ENCODE measurements around the gene PAPSS2. TPM values are rescaled to one million over a fixed set of nuclear protein-coding genes. Genes with fewer than 3 reads are reported as not detected.

Gene PAPSS2
- total RNA-seq, 2 donors from 2014 or later = 0.19 to 2.6 TPM

- Mint-ChIP-seq H3K27me3 (peaks cover 0 to 5% of the 10 kb centered on the region in 2 donors), H3K36me3 (no peaks in the 10 kb centered on the region), H3K9me3 (no peaks in the 10 kb centered on the region), H3K4me1 (ENCODE audit: low read depth in 2 of 2) (no peaks in the 10 kb centered on the region), H3K4me3 (no peak overlapping the region), H3K27ac (no peak overlapping the region)
- no peak for ATAC-seq
- no peak for DNase-seq (ENCODE audit: low spot score)
Observed at GRCh38 chr10:87691506-87692070, 31.9 kb downstream of the PAPSS2 start.

- no peaks in the 10 kb centered on the region for H3K4me1 Mint-ChIP-seq (ENCODE audit: low read depth in 2 of 2)
Observed at GRCh38 chr10:87692956-87693484, 33.3 kb downstream of the PAPSS2 start.

GRCh38 chr10:87694011-87694794 lies 34.5 kb downstream of the PAPSS2 start:
- no peak overlapping the region for H3K27ac Mint-ChIP-seq
- H3K36me3 Mint-ChIP-seq = no peaks in the 10 kb centered on the region
- no peak overlapping the region for H3K4me3 Mint-ChIP-seq
- ATAC-seq (no peak), DNase-seq (ENCODE audit: low spot score) (no peak)
- no peaks in the 10 kb centered on the region for H3K4me1 Mint-ChIP-seq (ENCODE audit: low read depth in 2 of 2)
- no peaks in the 10 kb centered on the region for H3K9me3 Mint-ChIP-seq
- H3K27me3 Mint-ChIP-seq = peaks cover 7 to 11% of the 10 kb centered on the region in 2 donors

More at GRCh38 chr10:87692956-87693484, 33.3 kb downstream of the PAPSS2 start:
- H3K36me3 Mint-ChIP-seq = no peaks in the 10 kb centered on the region
- H3K4me3 Mint-ChIP-seq = no peak overlapping the region
- no peaks in the 10 kb centered on the region for H3K9me3 Mint-ChIP-seq
- H3K27ac Mint-ChIP-seq = no peak overlapping the region
- no peak for DNase-seq (ENCODE audit: low spot score)
- H3K27me3 Mint-ChIP-seq = peaks cover 4 to 7% of the 10 kb centered on the region in 2 donors
- ATAC-seq = no peak

- no peak for ATAC-seq
- Mint-ChIP-seq H3K4me3 (no peak overlapping the region), H3K4me1 (ENCODE audit: low read depth in 2 of 2) (no peaks in the 10 kb centered on the region), H3K27me3 (peaks cover 7 to 11% of the 10 kb centered on the region in 2 donors), H3K27ac (no peak overlapping the region), H3K9me3 (no peaks in the 10 kb centered on the region), H3K36me3 (no peaks in the 10 kb centered on the region)
- no peak for DNase-seq (ENCODE audit: low spot score)
Observed at GRCh38 chr10:87695074-87695473, 35.4 kb downstream of the PAPSS2 start.

GRCh38 chr10:87696922-87697745 lies 37.5 kb downstream of the PAPSS2 start:
- DNase-seq (ENCODE audit: low spot score) = no peak
- no peaks in the 10 kb centered on the region for H3K36me3 Mint-ChIP-seq
- peak in 1 of 2 donors; percentile 38 for ATAC-seq
- no peaks in the 10 kb centered on the region for H3K9me3 Mint-ChIP-seq
- no peak overlapping the region for H3K4me3 Mint-ChIP-seq
- H3K4me1 Mint-ChIP-seq (ENCODE audit: low read depth in 2 of 2) = no peaks in the 10 kb centered on the region
- H3K27me3 Mint-ChIP-seq = peaks cover 9 to 11% of the 10 kb centered on the region in 2 donors
- no peak overlapping the region for H3K27ac Mint-ChIP-seq

GRCh38 chr10:87700031-87700796 lies 40.5 kb downstream of the PAPSS2 start:
- Mint-ChIP-seq H3K27ac (no peak overlapping the region), H3K36me3 (no peaks in the 10 kb centered on the region), H3K4me3 (no peak overlapping the region), H3K27me3 (peaks cover 9 to 11% of the 10 kb centered on the region in 2 donors), H3K9me3 (no peaks in the 10 kb centered on the region), H3K4me1 (ENCODE audit: low read depth in 2 of 2) (no peaks in the 10 kb centered on the region)
- DNase-seq (ENCODE audit: low spot score) (no peak), ATAC-seq (no peak)

- DNase-seq (ENCODE audit: low spot score) (no peak), ATAC-seq (no peak)
- Mint-ChIP-seq H3K4me3 (no peak overlapping the region), H3K27ac (no peak overlapping the region), H3K36me3 (no peaks in the 10 kb centered on the region), H3K27me3 (peaks cover 3 to 7% of the 10 kb centered on the region in 2 donors), H3K4me1 (ENCODE audit: low read depth in 2 of 2) (no peaks in the 10 kb centered on the region), H3K9me3 (no peaks in the 10 kb centered on the region)
Observed at GRCh38 chr10:87702260-87702972, 42.7 kb downstream of the PAPSS2 start.

- Mint-ChIP-seq H3K4me1 (ENCODE audit: low read depth in 2 of 2) (no peaks in the 10 kb centered on the region), H3K36me3 (no peaks in the 10 kb centered on the region), H3K27me3 (peaks cover 3 to 7% of the 10 kb centered on the region in 2 donors), H3K4me3 (no peak overlapping the region), H3K27ac (no peak overlapping the region), H3K9me3 (no peaks in the 10 kb centered on the region)
- ATAC-seq = no peak
- no peak for DNase-seq (ENCODE audit: low spot score)
Observed at GRCh38 chr10:87702973-87703294, 43.3 kb downstream of the PAPSS2 start.

- Mint-ChIP-seq H3K4me1 (ENCODE audit: low read depth in 2 of 2) (no peaks in the 10 kb centered on the region), H3K4me3 (no peak overlapping the region), H3K36me3 (no peaks in the 10 kb centered on the region), H3K9me3 (no peaks in the 10 kb centered on the region), H3K27me3 (peaks cover 1 to 4% of the 10 kb centered on the region in 2 donors), H3K27ac (no peak overlapping the region)
- ATAC-seq = no peak
- DNase-seq (ENCODE audit: low spot score) = no peak
Observed at GRCh38 chr10:87703771-87704170, 44.1 kb downstream of the PAPSS2 start.

GRCh38 chr10:87705339-87705738 lies 45.7 kb downstream of the PAPSS2 start:
- DNase-seq (ENCODE audit: low spot score) (no peak), ATAC-seq (no peak)
- no peaks in the 10 kb centered on the region for H3K4me1 Mint-ChIP-seq (ENCODE audit: low read depth in 2 of 2)
- no peak overlapping the region for H3K4me3 Mint-ChIP-seq
- no peaks in the 10 kb centered on the region for H3K36me3 Mint-ChIP-seq
- H3K9me3 Mint-ChIP-seq = no peaks in the 10 kb centered on the region
- no peak overlapping the region for H3K27ac Mint-ChIP-seq
- peaks cover 0 to 8% of the 10 kb centered on the region in 2 donors for H3K27me3 Mint-ChIP-seq

GRCh38 chr10:87706731-87707130 lies 47.1 kb downstream of the PAPSS2 start:
- Mint-ChIP-seq H3K4me3 (no peak overlapping the region), H3K4me1 (ENCODE audit: low read depth in 2 of 2) (no peaks in the 10 kb centered on the region), H3K9me3 (no peaks in the 10 kb centered on the region), H3K36me3 (no peaks in the 10 kb centered on the region), H3K27ac (no peak overlapping the region), H3K27me3 (peaks cover 5% of the 10 kb centered on the region in 2 donors)
- ATAC-seq (no peak), DNase-seq (ENCODE audit: low spot score) (no peak)

- Mint-ChIP-seq H3K27me3 (peaks cover 5 to 10% of the 10 kb centered on the region in 2 donors), H3K27ac (no peak overlapping the region), H3K4me3 (no peak overlapping the region), H3K9me3 (no peaks in the 10 kb centered on the region), H3K36me3 (no peaks in the 10 kb centered on the region), H3K4me1 (ENCODE audit: low read depth in 2 of 2) (no peaks in the 10 kb centered on the region)
- no peak for ATAC-seq
- DNase-seq (ENCODE audit: low spot score) = no peak
Observed at GRCh38 chr10:87707254-87707653, 47.6 kb downstream of the PAPSS2 start.

All from natural killer cell treated with Interleukin-12 subunit alpha and Interleukin-12 subunit beta and Interleukin-15 and Interleukin-18, amount 100 ng/mL, for 72 hours (primary cell).